NK-92 (cell line): ENCODE measurements around the gene RAC3.

ENCODE experiments used
- DNase-seq: peaks from one replicate; lab custom pipeline; 2025; ENCODE audit not compliant: unreplicated experiment; lab: John Stamatoyannopoulos, UW

Gene RAC3

GRCh38 chr17:81998691-81999438 is 32.6 kb upstream of the RAC3 start:
- DNase-seq = no peak

DNA sequence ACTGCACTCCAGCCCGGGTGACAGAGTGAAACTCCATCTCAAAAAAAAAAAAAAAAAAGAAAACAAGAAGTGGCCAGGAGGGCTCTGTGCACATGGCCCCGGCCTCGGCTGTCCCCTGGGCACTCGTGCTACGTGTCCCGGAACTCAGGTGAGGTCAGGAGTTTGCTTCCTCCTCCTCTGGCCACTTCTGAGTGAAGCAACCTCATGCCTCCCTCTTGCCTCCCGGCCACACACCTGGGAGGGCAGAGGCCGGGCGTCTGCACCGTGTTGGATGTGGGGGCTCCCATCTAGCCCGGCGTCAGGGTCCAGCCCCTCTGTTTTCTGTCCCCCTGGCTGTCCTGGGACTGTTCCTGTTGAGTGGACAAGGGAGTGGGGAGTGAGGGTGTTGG is 31.9 kb upstream of the RAC3 start:
- DNase-seq = no peak

GRCh38 chr17:81999976-82000802 is 31.3 kb upstream of the RAC3 start:
- no peak for DNase-seq

DNA sequence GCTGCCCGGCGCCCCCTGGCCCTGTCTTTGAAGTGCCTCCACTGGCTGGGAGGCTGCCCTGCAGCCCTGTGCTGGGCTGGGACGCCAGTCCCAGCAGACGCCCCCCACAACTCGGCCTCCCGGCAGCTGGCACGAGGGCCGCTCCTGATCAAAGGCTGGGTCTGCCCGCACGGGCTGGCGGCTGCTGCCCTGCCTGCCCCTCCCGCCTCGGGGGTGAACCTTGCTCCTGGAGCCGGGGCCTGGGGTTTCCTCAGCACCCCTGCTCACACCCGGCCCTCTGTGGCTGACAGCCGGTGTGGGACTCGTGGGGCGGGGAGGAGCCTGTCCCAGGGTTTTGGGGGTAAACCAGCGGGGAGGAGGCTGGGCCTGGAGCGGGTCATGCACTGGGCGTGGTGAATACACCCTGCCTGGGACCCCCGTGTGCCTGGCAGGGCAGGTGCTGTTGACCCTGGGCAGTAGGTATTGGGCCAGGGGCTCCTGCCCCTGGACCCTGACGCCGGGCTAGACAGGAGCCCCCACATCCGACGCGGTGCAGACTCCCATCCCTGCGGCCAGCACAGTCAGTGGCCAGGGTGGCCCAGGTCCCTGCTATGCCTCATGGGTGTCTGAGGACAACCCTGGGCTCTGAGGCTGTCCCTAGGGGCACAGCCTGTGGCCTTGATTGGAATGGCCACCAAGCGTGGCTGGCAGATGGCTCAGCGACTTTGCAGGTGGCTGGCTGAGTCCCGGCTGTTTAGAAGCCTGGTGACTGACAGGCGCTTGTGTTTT is 30.5 kb upstream of the RAC3 start:
- DNase-seq = no peak

- no peak for DNase-seq
Observed at GRCh38 chr17:82001571-82002056, 29.9 kb upstream of the RAC3 start.

DNA sequence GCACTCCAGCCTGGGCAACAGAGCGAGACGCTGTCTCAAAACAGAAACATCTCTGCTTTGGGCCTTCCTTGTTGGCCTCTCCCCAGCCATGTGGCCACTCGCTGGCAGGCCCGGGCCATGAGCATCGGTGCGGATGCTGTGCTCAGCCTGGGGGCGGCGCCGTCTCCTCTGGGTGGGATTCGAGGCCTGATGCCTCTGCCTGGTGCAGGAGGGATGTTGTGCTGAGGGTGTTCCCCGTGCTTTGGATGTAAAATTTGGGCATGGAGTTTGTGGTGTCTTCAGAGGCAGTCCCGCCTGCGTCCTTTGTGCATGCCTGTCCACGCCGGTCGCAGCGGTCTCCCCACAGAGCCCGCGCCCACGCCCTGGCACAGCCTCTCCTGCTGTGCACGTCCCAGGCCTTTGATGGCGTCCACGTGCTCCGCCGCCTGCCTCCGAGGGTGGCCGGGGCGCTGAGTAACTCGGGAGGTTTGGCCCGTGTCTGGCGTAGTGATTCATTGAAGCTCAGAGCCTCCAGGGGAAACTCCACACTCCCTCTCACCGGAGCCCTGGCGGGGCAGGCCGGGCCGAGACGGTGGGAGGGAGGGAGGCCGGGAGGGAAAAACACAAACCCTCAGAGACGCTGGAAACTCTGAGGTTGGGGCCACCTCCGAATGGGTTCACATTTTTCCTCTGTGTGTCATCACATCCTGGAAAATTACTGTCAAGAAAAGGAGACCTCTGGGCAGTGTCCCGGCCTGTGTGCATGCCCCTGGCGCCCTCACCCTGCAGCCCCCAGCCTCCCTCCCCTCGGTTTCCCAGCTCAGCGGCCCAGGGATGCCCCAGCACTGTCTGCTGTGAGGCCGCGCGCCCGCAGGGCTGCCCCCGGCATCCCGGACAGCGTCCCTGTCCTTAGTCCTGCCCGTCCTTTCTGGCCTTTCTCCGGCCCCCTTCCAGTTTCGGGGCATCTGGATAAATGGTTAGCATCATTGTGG is 27.8 kb upstream of the RAC3 start:
- DNase-seq = no peak

DNA sequence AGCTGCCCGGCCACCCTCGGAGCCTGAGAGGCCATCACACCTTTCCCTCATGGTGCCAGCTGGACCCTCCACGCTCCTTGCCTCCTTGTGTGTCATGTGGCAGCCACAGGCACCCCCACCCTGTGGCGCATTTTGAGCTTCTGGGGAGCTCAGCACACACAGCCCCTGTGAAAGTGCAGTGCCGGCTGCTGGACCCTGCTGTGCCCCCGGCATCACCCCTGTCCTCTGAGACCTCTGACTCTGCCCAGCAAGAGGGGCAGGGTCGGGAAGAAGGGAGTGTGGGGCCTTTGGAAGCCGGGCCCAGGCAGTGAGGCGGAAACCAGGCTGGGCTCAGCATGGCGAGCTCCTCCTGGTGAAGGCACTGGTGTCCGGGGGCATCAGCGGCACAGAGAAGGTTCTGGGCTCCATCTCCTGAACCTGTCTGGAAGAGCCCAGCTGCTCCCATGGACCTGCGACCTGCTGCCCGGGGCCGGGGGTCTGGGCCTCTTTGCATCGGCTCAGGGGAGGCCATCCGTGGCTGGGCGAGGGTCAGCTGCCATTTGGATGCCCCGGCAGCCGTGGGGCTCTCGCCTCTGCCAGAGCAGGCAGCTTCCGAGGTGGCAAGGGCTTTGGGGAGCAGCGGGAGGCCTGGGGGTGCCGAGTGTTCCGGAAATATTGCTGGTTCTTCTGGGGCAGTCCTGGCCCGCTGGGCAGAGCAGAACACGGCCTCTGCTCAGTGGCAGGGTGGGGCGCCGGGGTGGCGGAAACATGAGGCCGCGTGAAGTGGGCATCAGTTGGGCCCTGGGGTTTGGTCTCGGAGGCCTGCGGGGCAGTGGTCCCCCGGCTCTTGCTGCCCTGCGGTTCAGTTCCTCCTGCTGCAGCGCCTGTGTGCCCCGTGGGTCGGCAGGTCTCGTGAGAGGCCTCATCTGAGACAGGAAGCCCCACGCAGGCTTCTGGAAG is 26.7 kb upstream of the RAC3 start:
- no peak for DNase-seq

GRCh38 chr17:82005701-82006348 is 25.7 kb upstream of the RAC3 start:
- no peak for DNase-seq

GRCh38 chr17:82006468-82007227 is 24.8 kb upstream of the RAC3 start:
- no peak for DNase-seq

DNA sequence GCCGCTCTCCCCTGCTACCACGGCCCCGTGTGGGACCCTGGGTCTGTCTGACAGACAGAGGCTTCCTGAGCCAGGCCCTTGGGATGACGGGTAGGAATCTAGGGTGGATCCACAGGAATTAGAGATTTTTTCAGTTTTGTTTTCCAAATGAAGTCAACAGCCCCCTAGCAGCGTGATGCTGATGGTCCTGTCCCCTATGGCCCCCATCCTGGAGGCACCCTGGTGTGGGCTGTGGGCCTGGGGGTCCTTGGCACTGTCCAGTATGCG is 24.3 kb upstream of the RAC3 start:
- no peak for DNase-seq

GRCh38 chr17:82007495-82008257 is 23.8 kb upstream of the RAC3 start:
- DNase-seq = no peak

DNA sequence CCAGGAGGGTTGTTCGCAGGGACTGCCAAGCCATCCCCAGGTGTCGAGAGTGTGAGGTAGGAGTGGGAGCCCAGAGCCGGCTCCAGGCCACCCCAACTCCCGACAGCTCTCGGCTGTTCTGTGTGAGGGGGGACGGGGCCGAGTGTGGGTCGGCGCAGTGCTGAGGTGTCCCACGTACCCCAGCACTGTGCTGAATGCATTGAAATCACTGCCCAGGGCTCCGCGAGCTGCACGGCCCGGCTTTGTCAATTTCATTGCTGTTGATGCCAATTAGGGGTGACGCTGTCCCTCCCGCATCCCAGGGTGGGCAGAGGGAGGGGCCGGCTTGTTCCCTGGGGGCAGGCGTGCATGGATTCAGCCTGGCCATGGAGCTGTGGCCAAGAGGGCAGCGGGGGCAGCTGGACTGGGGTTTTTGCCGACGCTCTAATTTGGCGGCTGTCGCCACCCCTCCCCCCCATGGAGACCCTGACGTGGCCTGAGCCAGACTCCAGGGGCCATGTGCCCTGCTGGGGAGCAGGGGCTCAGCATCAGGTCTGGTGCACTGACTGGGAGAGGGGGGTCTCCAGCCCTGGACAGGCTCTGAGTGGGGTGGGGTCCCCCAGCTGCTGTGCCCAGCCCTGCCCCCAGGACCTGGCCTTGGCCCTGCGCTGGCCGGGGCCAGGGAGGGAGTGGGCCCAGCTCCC is 23.1 kb upstream of the RAC3 start:
- no peak for DNase-seq

- no peak for DNase-seq
Observed at GRCh38 chr17:82008941-82009405, 22.5 kb upstream of the RAC3 start.

GRCh38 chr17:82009413-82009812 is 22.1 kb upstream of the RAC3 start:
- DNase-seq = no peak

GRCh38 chr17:82010575-82011525 is 20.6 kb upstream of the RAC3 start:
- DNase-seq = no peak
